ENCODE data around the gene CPXM2. TPM values are rescaled to one million over a fixed set of nuclear protein-coding genes. Genes with fewer than 3 reads are reported as not detected.

CPXM2 gene
- total and polyA plus RNA-seq, 2 donors (not counting 1 experiment from before 2014, with no cell fraction given): not detected

DNA sequence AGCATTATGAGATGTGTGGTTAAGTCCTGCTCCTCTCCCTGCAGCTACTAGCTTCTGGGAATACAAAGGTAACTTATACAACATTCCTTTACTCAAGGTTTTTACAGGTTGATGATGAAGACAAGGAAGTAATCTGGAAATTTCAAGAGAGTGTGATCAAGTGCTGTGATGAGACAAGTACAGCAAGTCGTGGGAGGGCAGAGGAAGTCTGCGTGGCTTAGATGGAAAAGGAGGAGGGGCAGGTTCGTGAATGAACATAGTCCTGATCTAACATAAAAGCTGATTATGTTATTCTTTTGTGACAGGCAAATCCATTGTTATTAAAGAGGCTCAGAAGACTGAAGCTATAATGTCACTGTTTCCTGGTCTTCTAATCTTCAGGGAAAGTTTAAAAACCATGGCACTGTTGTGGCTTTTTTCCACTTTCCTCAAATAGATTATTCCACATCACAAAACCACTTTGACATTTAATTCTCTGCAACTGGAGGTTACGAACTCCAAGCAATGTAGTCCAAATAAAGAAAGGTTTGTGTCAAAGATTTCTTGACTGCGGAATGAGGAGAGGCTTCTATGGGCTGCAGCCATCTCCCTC is 84.1 kb downstream of the CPXM2 start:
- intact Hi-C loops (cut with micrococcal nuclease): no loop called here
- Histone ChIP-seq H3K4me1 (ENCODE audit: control insufficient read depth in 2 of 2, insufficient read depth in 2 of 2, low read length in 2 of 2) (no peaks in the 10 kb centered on the region), H3K27me3 (replicated peaks in 1 of 4; ENCODE audit: control extremely low read depth in 1 of 4, control insufficient read depth in 3 of 4, insufficient read depth in 4 of 4, low read length in 3 of 4) (peaks cover 0 to 12% (median 2%) of the 10 kb centered on the region in 4 experiments), H3K27ac (ENCODE audit: low read length in 2 of 2) (no peak overlapping the region), H2AFZ (ENCODE audit: insufficient read depth, low read depth, low read length, poor library complexity, severe bottlenecking) (no peak overlapping the region), H3K4me3 (ENCODE audit: control extremely low read depth in 1 of 5, extremely low read depth in 1 of 5, insufficient read depth in 1 of 5, low read depth in 2 of 5, low read length in 4 of 5) (no peak overlapping the region), H3K9me3 (ENCODE audit: control extremely low read depth in 1 of 3, control insufficient read depth in 2 of 3, insufficient read depth in 1 of 3, low read length in 2 of 3) (no peaks in the 10 kb centered on the region), H3K79me2 (ENCODE audit: control insufficient read depth, insufficient read depth, low read length) (no peaks in the 10 kb centered on the region), H3K4me2 (replicated peaks; ENCODE audit: low read depth, low read length, poor library complexity, severe bottlenecking) (no peak overlapping the region), H4K20me1 (ENCODE audit: control insufficient read depth, insufficient read depth, low read length, poor library complexity, severe bottlenecking) (no peaks in the 10 kb centered on the region), H3K36me3 (replicated peaks in 1 of 2; ENCODE audit: control extremely low read depth in 1 of 2, control insufficient read depth in 1 of 2, extremely low read depth in 1 of 2, insufficient read depth in 2 of 2, low read length in 1 of 2) (no peaks in the 10 kb centered on the region), H3K9ac (ENCODE audit: low read length) (no peak overlapping the region)
- Mint-ChIP-seq H3K27me3 (peaks cover 37% of the 10 kb centered on the region), H3K27ac (no peak overlapping the region), H3K4me3 (no peak overlapping the region), H3K9me3 (ENCODE audit: insufficient read depth) (no peaks in the 10 kb centered on the region), H3K4me1 (no peaks in the 10 kb centered on the region)
- no peak for ATAC-seq (ENCODE audit: low read depth)
- WGBS (ENCODE audit: insufficient coverage): 0% methylated on average over 3 of the region's 5 CpGs
- no peak for TF ChIP-seq EZH2 (IDR thresholded peaks at IDR 0.05; ENCODE audit: borderline replicate concordance, insufficient read depth, low read depth, low read length, poor library complexity, severe bottlenecking)
- CTCF ChIA-PET: no interaction called here
- POLR2A ChIA-PET: no interaction called here
- no peak for DNase-seq

GRCh38 chr10:123804716-123805115 is 86.9 kb downstream of the CPXM2 start:
- Histone ChIP-seq H2AFZ (ENCODE audit: insufficient read depth, low read depth, low read length, poor library complexity, severe bottlenecking) (no peak overlapping the region), H3K27me3 (replicated peaks in 1 of 4; ENCODE audit: control extremely low read depth in 1 of 4, control insufficient read depth in 3 of 4, insufficient read depth in 4 of 4, low read length in 3 of 4) (peaks cover 0 to 12% (median 3%) of the 10 kb centered on the region in 4 experiments), H3K9me3 (ENCODE audit: control extremely low read depth in 1 of 3, control insufficient read depth in 2 of 3, insufficient read depth in 1 of 3, low read length in 2 of 3) (no peaks in the 10 kb centered on the region), H3K4me1 (ENCODE audit: control insufficient read depth in 2 of 2, insufficient read depth in 2 of 2, low read length in 2 of 2) (no peaks in the 10 kb centered on the region), H3K36me3 (replicated peaks in 1 of 2; ENCODE audit: control extremely low read depth in 1 of 2, control insufficient read depth in 1 of 2, extremely low read depth in 1 of 2, insufficient read depth in 2 of 2, low read length in 1 of 2) (no peaks in the 10 kb centered on the region), H3K79me2 (ENCODE audit: control insufficient read depth, insufficient read depth, low read length) (no peaks in the 10 kb centered on the region), H3K27ac (ENCODE audit: low read length in 2 of 2) (no peak overlapping the region), H4K20me1 (ENCODE audit: control insufficient read depth, insufficient read depth, low read length, poor library complexity, severe bottlenecking) (no peaks in the 10 kb centered on the region), H3K4me2 (replicated peaks; ENCODE audit: low read depth, low read length, poor library complexity, severe bottlenecking) (no peak overlapping the region), H3K9ac (ENCODE audit: low read length) (no peak overlapping the region), H3K4me3 (ENCODE audit: control extremely low read depth in 1 of 5, extremely low read depth in 1 of 5, insufficient read depth in 1 of 5, low read depth in 2 of 5, low read length in 4 of 5) (no peak overlapping the region)
- no peak for DNase-seq
- intact Hi-C loops (cut with micrococcal nuclease): no loop called here
- TF ChIP-seq CTCF (IDR thresholded peaks at IDR 0.05): no peak
- no peak for TF ChIP-seq EZH2 (IDR thresholded peaks at IDR 0.05; ENCODE audit: borderline replicate concordance, insufficient read depth, low read depth, low read length, poor library complexity, severe bottlenecking)
- H3K27ac Mint-ChIP-seq: no peak overlapping the region
- no peak for ATAC-seq (ENCODE audit: low read depth)
- ChIA-PET POLR2A (no interaction called here), CTCF (no interaction called here)
- peaks cover 41% of the 10 kb centered on the region for H3K27me3 Mint-ChIP-seq
- no CpG with 5 or more reads among the region's 3 CpGs for WGBS (ENCODE audit: insufficient coverage)
- H3K4me1 Mint-ChIP-seq: no peaks in the 10 kb centered on the region
- no peak overlapping the region for H3K4me3 Mint-ChIP-seq
- H3K9me3 Mint-ChIP-seq (ENCODE audit: insufficient read depth): no peaks in the 10 kb centered on the region
